ENCODE data around the gene TSEN2. TPM values are rescaled to one million over a fixed set of nuclear protein-coding genes. Genes with fewer than 3 reads are reported as not detected.

The TSEN2 gene
- polyA plus RNA-seq, 1 experiment: 11.0 TPM

DNA sequence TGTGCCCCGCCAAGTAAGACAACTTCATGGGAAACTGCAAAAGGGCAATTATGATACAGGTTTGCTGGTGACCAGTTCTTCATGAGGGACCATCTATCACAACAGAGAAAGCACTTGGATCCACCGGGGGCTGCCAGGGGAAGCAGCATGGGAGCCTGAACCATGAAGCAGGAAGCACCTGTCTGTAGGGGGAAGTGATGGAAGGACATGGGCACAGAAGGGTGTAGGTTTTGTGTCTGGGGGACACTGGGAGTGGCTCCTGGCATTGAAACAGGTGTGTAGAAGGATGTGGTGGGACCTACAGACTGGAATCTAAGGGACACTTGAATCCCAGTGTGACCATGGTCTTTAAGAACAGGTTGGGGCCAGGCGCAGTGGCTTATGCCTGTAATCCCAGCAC is 95.2 kb downstream of the TSEN2 start:
- DNase-seq (ENCODE audit: low read depth, low spot score): no peak
- ChIA-PET CTCF (interaction anchor here (0.5 to 1.7 kb wide), 3 partner anchors 38 to 141 kb away, joined by 3 to 7 read pairs (median 5); no protein-coding TSS in a partner anchor), POLR2A (no interaction called here)
- no peaks in the 10 kb centered on the region; the same call in 1 of the 2 replicates for H3K9me3 ChIP-seq (ENCODE audit: control insufficient read depth, insufficient read depth, low read length)
- peak overlapping the region; percentile 77 for H3K27ac ChIP-seq (ENCODE audit: low read depth, low read length)
- H3K27me3 ChIP-seq (ENCODE audit: control insufficient read depth, insufficient read depth, low read length): no peaks in the 10 kb centered on the region
- no peak overlapping the region for H3K4me3 ChIP-seq (ENCODE audit: low read depth, low read length)
- TF ChIP-seq, protein P1, sequence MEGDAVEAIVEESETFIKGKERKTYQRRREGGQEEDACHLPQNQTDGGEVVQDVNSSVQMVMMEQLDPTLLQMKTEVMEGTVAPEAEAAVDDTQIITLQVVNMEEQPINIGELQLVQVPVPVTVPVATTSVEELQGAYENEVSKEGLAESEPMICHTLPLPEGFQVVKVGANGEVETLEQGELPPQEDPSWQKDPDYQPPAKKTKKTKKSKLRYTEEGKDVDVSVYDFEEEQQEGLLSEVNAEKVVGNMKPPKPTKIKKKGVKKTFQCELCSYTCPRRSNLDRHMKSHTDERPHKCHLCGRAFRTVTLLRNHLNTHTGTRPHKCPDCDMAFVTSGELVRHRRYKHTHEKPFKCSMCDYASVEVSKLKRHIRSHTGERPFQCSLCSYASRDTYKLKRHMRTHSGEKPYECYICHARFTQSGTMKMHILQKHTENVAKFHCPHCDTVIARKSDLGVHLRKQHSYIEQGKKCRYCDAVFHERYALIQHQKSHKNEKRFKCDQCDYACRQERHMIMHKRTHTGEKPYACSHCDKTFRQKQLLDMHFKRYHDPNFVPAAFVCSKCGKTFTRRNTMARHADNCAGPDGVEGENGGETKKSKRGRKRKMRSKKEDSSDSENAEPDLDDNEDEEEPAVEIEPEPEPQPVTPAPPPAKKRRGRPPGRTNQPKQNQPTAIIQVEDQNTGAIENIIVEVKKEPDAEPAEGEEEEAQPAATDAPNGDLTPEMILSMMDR (IDR thresholded peaks at IDR 0.05; ENCODE audit: low read depth, low read length): no peak

GRCh38 chr3:12579905-12580304 is 95.6 kb downstream of the TSEN2 start:
- Histone ChIP-seq H3K9me3 (ENCODE audit: control insufficient read depth, insufficient read depth, low read length) (no peaks in the 10 kb centered on the region; the same call in 1 of the 2 replicates), H3K4me3 (ENCODE audit: low read depth, low read length) (no peak overlapping the region), H3K27me3 (ENCODE audit: control insufficient read depth, insufficient read depth, low read length) (no peaks in the 10 kb centered on the region), H3K27ac (ENCODE audit: low read depth, low read length) (peak overlapping the region; percentile 77)
- TF ChIP-seq, protein P1 (IDR thresholded peaks at IDR 0.05; ENCODE audit: low read depth, low read length): no peak
- no peak for DNase-seq (ENCODE audit: low read depth, low spot score)
- CTCF ChIA-PET: no interaction called here
- POLR2A ChIA-PET: no interaction called here

DNA sequence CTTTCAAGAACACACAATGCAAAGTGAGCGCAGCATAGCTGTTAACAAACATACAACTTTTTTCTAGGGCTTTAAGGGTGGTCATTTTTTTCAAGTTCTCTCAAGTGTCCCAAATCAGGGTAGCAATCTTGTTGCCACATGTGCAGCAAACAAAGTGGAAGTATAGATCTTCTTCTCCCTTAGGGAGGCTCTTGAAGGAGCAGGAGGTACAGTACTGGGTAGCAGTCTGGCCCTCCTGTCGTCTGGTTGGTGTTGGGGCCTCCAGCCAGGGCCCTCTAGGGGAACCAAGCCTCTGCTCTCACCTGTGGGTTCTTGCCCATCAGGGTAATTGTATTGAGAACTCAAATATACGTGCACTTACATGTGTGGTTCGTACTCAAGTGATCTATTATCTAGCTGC is 98.5 kb downstream of the TSEN2 start:
- Histone ChIP-seq H3K9me3 (ENCODE audit: control insufficient read depth, insufficient read depth, low read length) (no peaks in the 10 kb centered on the region; the same call in 1 of the 2 replicates), H3K27ac (ENCODE audit: low read depth, low read length) (no peak overlapping the region), H3K4me3 (ENCODE audit: low read depth, low read length) (no peak overlapping the region), H3K27me3 (ENCODE audit: control insufficient read depth, insufficient read depth, low read length) (no peaks in the 10 kb centered on the region)
- no peak for DNase-seq (ENCODE audit: low read depth, low spot score)
- TF ChIP-seq, protein P1 (IDR thresholded peaks at IDR 0.05; ENCODE audit: low read depth, low read length): no peak
- CTCF ChIA-PET: no interaction called here
- POLR2A ChIA-PET: no interaction called here

Small RNAs within 50 kb of the gene (small RNA-seq; reads per million reads assigned to genes)
- gene RF00017 (ENCODE audit: insufficient read length, low read depth): not detected
- not detected for gene RNA5SP123 (ENCODE audit: insufficient read length, low read depth)
- gene RNU6-377P (ENCODE audit: insufficient read length, low read depth): not detected

Other genes starting within 250 kb of the TSEN2 start
- 28.7 and 33.8 TPM in 2 replicates for gene PPARG, start 195.4 kb upstream of the TSEN2 start, polyA plus RNA-seq (2011; rRNA removed)
- not detected in 2 replicates for gene MKRN2OS, start 61.0 kb downstream of the TSEN2 start, polyA plus RNA-seq (2011; rRNA removed)
- 59.7 and 62.3 TPM in 2 replicates for gene MKRN2, start 72.6 kb downstream of the TSEN2 start, polyA plus RNA-seq (2011; rRNA removed)
- 140 and 141 TPM in 2 replicates for gene RAF1, start 179.6 kb downstream of the TSEN2 start, polyA plus RNA-seq (2011; rRNA removed)